Measurements from ENCODE around the gene CDH2.

GRCh38 chr18:28189400-28190239 is 12.7 kb upstream of the CDH2 start:
- TF ChIP-seq, protein P1, sequence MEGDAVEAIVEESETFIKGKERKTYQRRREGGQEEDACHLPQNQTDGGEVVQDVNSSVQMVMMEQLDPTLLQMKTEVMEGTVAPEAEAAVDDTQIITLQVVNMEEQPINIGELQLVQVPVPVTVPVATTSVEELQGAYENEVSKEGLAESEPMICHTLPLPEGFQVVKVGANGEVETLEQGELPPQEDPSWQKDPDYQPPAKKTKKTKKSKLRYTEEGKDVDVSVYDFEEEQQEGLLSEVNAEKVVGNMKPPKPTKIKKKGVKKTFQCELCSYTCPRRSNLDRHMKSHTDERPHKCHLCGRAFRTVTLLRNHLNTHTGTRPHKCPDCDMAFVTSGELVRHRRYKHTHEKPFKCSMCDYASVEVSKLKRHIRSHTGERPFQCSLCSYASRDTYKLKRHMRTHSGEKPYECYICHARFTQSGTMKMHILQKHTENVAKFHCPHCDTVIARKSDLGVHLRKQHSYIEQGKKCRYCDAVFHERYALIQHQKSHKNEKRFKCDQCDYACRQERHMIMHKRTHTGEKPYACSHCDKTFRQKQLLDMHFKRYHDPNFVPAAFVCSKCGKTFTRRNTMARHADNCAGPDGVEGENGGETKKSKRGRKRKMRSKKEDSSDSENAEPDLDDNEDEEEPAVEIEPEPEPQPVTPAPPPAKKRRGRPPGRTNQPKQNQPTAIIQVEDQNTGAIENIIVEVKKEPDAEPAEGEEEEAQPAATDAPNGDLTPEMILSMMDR (IDR thresholded peaks at IDR 0.05): peak in 3 of 4 experiments; percentile 18 to 55 (median 37)
- no peak for TF ChIP-seq POLR2AphosphoS5 (IDR thresholded peaks at IDR 0.05)
